ENCODE data around the gene SET. TPM values are rescaled to one million over a fixed set of nuclear protein-coding genes. Genes with fewer than 3 reads are reported as not detected.
A peak's percentile ranks its signal among the peaks of the same experiment; 100 is the strongest.
"Not testable (repeated sequence)": the region's sequence is repeated elsewhere in the genome, so short reads cannot be mapped to it uniquely, and the experiment has no call there.

Gene SET, protein sequence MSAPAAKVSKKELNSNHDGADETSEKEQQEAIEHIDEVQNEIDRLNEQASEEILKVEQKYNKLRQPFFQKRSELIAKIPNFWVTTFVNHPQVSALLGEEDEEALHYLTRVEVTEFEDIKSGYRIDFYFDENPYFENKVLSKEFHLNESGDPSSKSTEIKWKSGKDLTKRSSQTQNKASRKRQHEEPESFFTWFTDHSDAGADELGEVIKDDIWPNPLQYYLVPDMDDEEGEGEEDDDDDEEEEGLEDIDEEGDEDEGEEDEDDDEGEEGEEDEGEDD
- 100 to 1,000 TPM; 499 to 548 TPM for total RNA-seq

DNA sequence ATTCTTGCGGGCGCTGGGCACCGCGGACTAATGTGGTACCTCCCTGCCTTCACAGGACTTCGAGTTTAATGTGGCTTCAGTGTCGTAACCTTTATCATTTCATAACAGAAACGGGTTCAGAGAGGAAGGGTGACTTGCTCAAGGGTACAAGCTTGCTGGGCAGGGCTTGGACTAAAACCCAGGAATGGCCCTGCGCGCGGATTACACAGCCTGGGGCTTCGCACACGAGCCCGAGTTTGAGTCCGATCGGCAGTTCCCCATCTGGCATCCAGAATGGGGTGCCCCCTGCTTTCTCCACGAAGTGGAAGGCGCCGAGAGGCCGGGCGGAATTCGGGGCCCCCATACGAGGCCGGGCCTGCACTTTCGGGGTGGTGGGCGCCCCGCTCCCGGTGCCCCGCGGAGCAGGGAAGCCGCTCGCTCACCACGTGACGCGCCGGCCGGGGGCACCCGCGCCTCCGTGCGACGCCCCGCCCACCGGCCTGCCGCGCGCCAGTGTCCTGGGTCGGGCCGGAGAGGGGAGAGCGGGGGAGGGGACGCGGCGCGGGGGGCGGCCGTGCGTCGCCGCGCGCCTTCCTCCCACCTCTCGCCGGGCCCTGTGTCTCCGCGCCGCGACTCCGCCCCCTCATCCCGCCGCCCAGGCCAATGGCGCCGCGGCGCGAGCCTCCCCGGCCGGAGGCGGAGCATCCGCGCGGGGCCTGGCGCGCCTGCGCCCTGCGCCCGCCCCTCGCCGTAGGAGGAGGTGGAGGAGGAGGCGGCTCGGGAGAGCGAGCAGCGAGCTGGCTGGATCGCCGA is at the start of gene SET:
Gene SET, plus strand, starts transcription at position 722 of the 792 bp plus-strand sequence. CDS start 361 bp downstream, outside the sequence.
- peak within 1 kb of the TSS; percentile 89 to 95 for H3K27ac Mint-ChIP-seq
- ATAC-seq = peak; percentile 67 to 79
- DNase-seq (ENCODE audit: low spot score in 2 of 2) = peak; percentile 94 to 96
- H3K36me3 Mint-ChIP-seq = peaks cover 39 to 42% of the 10 kb centered on the region in 2 donors
- H3K9me3 Mint-ChIP-seq = no peaks in the 10 kb centered on the region

DNA sequence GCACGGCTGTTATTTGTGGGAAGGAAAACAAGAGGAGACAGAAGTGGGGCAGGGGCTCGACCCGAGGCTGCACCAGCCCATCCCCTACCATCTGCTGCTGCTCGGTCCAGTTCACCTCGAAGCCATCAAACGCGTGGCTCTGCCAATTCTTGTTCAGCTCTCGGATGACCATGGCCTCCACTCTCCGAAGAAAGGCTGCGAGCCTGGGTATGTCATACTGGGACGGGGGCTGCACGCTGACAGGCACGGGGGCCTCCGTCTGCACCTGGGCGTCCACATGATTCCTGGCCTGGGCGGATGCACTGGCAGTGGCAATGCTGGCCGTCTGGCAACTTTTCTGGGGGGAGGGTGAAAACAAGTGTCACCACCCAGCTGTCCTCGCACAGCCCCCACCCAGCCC is 48.4 kb upstream of the SET start:
- DNase-seq (ENCODE audit: low spot score in 2 of 2) (no peak), ATAC-seq (no peak)
- no peak overlapping the region for H3K27ac Mint-ChIP-seq
- H3K9me3 Mint-ChIP-seq = no peaks in the 10 kb centered on the region
- H3K36me3 Mint-ChIP-seq = no peaks in the 10 kb centered on the region

DNA sequence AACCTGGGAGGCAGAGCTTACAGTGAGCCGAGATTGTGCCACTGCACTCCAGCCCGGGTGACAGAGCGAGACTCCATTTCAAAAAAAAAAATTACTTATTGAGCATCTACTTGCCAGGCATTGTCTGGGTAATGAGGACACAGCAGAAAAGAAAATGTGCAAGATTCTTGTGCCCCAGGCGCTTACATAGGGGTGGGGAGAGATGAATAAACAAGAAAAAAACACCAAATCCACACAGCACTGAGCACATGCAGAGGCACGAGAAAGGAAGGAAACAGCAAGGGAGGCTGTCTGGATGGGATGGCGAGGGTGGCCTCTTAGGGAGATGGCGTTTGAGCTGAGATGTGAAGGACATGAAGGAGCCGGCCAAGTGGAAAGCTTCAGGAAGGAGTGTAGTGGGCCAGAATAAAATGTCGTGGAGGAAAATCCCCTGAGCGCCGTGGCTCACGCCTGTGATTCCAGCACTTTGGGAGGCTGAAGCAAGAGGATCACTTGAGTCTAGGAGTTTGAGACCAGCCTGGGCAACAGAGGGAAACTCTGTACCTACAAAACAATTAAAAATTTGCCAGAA is 46.3 kb upstream of the SET start:
- Mint-ChIP-seq H3K9me3 (no peaks in the 10 kb centered on the region), H3K27ac (no peak overlapping the region), H3K36me3 (no peaks in the 10 kb centered on the region)
- no peak for ATAC-seq
- DNase-seq (ENCODE audit: low spot score in 2 of 2) = no peak

DNA sequence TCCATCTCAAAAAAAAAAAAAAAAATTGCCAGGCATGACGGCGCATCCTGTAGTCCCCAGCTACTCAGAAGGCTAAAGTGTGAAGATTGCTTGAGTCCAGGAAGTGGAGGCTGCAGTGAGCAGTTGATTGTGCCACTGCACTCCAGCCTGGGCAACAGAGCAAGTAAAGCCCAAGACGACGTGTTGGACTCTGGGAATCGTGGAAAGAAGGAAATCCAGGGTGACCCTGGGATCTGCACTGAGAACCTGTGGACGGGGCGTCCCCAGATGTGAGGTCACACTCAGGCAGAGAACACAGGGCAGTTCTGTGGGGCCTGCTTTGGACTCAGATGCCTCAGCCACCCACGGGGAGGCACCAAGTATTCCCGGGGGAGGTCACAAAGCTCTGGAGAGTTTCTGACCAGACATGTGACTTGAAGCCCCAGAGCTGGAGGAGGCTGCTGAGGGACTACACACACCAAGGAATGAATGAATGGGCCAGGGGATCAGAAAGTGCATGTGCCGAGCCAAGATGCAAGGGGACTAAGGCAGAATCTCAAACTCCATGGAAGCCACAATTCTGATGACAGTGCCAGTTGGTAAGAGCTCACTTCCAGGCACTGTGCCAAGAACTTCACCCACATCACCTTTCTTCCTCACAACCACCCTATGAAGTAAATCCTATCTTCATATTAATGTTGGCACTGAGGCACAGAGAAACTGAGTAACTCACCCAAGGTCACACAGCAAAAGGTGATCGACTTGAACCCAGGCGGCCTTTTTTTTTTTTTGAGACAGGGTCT is 45.3 kb upstream of the SET start:
- no peak for ATAC-seq
- no peaks in the 10 kb centered on the region for H3K36me3 Mint-ChIP-seq
- no peaks in the 10 kb centered on the region for H3K9me3 Mint-ChIP-seq
- H3K27ac Mint-ChIP-seq = peak overlapping the region in 1 of 2 donors; percentile 57
- no peak for DNase-seq (ENCODE audit: low spot score in 2 of 2)

DNA sequence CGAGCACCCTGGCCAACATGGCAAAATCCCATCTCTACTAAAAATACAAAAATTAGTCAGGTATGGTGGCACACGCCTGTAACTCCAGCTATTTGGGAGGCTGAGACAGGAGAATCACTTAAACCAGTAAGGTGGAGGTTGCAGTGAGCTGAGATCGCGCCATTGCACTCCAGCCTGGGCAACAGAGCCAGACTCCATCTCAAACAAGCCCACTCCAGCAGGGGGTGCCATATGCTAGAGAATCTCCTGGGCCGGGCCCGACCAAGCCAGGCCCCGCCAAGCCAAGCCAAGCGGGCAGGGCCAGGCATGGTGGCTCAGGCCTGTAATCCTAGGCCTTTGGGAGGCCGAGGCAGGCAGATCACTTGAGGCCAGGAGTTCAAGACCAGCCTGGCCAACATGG is 40.8 kb upstream of the SET start:
- ATAC-seq (peak; percentile 88 to 98), DNase-seq (ENCODE audit: low spot score in 2 of 2) (peak; percentile 67 to 74)
- H3K36me3 Mint-ChIP-seq, H3K9me3 Mint-ChIP-seq: not testable (repeated sequence)
- H3K27ac Mint-ChIP-seq = peak overlapping the region in 1 of 2 donors; percentile 55

DNA sequence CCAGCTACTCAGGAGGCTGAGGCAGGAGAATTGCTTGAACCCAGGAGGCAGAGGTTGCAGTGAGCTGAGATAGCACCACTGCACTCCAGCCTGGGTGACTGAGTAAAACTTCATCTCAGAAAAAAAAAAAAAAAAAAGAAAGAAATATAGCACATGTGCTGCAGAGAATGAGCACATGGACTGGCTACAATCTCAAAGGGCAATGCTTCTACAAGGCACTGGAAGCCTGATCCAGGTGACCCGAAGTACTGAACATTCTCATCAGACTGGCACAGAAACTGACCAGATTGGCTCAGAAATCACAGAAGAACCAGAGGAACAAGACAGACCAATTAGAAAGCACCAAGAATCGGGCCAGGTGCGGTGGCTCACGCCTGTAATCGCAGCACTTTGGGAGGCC is 37.2 kb upstream of the SET start:
- Mint-ChIP-seq H3K9me3 (no peaks in the 10 kb centered on the region), H3K36me3 (peaks cover 1 to 3% of the 10 kb centered on the region in 2 donors), H3K27ac (peak overlapping the region in 1 of 2 donors; percentile 14)
- ATAC-seq (no peak), DNase-seq (ENCODE audit: low spot score in 2 of 2) (no peak)

DNA sequence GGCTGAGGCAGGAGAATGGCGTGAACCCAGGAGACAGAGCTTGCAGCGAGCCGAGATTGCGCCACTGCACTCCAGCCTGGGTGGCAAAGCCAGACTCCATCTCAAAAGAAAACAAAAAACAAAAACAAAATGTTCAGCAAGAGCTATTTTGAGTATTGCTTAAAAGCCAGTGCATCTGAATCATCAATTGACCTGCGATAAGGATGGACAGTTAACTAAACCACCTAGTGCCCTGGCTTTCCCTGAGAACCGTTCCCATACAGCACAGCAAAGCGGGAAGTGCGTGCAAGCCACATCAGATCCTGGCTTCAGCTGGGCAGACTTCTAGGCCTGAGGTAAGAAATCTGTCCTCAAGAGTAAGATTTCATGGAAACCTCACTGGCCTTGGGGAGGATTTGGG is 35.1 kb upstream of the SET start:
- no peak overlapping the region for H3K27ac Mint-ChIP-seq
- ATAC-seq = no peak
- peaks cover 5 to 6% of the 10 kb centered on the region in 2 donors for H3K36me3 Mint-ChIP-seq
- no peak for DNase-seq (ENCODE audit: low spot score in 2 of 2)
- no peaks in the 10 kb centered on the region for H3K9me3 Mint-ChIP-seq

DNA sequence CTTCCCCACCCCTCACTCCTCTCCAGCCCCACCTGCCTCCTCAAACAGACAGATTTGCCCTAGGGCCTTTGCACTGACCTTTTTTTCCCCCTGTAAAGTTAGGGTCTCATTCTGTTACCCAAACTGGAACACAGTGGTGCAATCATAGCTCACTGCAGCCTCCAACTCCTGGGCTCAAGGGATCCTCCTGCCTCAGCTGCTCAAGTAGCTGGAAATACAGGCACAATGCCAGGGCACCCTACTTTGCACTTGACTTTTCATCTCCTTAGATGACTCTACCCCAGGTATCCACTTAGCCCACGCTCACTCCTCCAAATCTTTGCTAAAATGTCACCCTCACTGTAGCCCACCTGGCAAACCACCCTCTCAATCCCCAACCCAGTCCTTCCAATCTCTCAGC is 34.5 kb upstream of the SET start:
- H3K36me3 Mint-ChIP-seq = peaks cover 5 to 6% of the 10 kb centered on the region in 2 donors
- H3K27ac Mint-ChIP-seq = no peak overlapping the region
- ATAC-seq = no peak

DNA sequence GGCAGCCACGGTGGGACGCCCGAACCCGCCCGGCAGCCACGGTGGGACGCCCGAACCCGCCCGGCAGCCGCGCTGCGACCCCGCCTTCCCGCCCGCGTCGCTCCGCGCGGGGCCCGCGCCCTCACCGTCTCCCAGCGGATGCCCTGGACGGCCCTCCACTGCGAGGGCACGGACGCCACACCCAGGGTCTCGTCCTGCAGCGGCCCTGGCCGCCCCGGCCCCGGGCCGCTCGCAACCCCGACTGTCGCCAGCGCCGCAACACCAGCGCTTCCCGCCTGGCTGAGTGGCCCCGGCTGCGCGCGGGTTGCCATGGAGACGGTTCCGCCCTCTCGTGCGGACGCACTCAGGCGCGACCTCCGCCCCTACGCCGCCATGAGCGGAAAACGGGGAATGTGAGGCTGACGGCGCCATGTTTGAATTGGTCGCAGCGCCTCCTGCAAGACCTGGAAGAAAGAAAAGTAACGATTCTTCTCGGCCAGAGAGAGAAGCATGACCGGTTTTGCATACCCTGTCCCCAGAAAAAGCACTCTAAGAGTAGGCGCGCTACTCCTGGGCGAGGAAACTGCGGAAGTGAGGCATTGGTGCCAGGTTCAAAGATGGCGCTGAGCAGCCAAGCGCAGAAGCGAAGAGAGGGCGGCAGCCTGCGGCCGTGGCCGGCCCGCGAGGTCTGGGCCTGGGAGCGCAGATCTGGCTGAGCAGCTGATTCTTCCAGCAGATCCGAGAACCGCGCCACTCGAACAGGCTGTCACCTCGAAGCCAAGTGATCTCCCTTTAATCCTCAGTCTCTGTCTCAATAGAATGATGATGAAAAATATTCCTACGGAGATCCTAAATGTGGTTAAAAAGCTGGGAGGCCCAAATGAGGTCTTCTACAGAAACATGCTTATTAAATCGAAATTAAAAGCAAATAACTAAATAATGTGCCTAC is 32.3 kb upstream of the SET start, which contains the start of gene DYNC2I2:
Gene DYNC2I2, minus strand, starts transcription at position 432 of the 928 bp plus-strand sequence. Its CDS starts 121 bp downstream, at position 311.
- Mint-ChIP-seq H3K9me3 (no peaks in the 10 kb centered on the region), H3K27ac (peak within 1 kb of the TSS; percentile 95 to 100), H3K36me3 (peaks cover 5 to 6% of the 10 kb centered on the region in 2 donors)
- ATAC-seq (peak; percentile 99), DNase-seq (ENCODE audit: low spot score in 2 of 2) (peak; percentile 97)

More for the DNA sequence above, 34.5 kb upstream of the SET start:
- H3K9me3 Mint-ChIP-seq = no peaks in the 10 kb centered on the region
- DNase-seq (ENCODE audit: low spot score in 2 of 2) = no peak

DNA sequence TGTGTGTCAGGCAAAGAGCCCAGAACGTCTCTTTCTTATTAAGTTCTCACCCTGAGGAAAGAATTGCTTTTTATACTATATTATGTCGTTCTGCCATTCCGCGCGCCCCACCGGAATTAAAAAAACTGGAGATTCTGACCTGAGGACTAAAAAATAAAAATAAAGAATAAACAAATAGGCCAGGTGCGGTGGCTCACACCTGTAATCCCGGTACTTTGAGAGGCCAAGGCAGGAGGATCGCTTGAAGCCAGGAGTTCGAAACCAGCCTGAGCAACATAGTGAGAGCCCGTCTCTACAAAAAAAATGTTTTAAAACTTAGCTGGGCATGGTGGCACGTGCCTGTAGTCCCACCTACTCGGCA is 31.7 kb upstream of the SET start:
- ATAC-seq (no peak), DNase-seq (ENCODE audit: low spot score in 2 of 2) (no peak)
- Mint-ChIP-seq H3K9me3 (no peaks in the 10 kb centered on the region), H3K36me3 (peaks cover 5 to 6% of the 10 kb centered on the region in 2 donors), H3K27ac (peak overlapping the region; percentile 95 to 100)

DNA sequence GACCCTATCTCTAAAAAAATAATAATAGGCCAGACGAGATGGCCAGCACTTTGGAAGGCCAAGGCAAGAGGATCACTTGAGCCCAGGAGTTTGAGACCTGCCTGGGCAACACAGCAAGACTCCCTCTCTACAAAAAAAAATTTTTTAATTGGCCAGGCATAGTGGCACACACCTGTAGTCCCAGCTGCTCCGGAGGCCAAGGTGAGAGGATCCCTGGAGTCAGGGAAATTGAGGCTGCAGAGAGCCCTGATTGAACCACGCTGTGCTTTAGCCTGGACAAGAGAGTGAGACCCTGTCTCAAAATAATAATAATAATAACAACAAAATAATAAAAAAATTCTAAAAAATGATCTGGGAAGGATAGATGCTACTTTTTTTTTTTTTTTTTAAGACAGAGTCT is 31.2 kb upstream of the SET start:
- peak overlapping the region in 1 of 2 donors; percentile 95 for H3K27ac Mint-ChIP-seq
- no peak for DNase-seq (ENCODE audit: low spot score in 2 of 2)

DNA sequence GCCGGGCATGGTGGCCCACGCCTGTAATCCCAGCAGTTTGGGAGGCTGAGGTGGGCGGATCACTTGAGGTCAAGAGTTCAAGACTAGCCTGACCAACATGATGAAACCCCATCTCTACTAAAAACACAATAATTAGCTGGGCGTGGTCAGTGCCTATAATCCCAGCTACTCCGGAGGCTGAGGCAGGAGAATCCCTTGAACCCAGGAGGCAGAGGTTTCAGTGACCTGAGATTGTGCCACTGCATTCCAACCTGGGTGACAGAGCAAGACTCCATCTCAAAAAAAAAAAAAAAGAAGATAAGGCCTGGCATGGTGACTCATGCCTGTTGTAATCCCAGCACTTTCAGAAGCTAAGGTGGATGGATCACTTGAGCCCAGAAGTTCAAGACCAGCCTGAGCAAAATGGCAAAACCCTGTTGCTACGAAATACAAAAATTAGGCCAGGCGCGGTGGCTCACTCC is 22.5 kb upstream of the SET start:
- DNase-seq (ENCODE audit: low spot score in 2 of 2); H3K9me3 Mint-ChIP-seq: not testable (repeated sequence)
- peak in 1 of 2 donors; percentile 34 for ATAC-seq

More for the DNA sequence above, 31.2 kb upstream of the SET start:
- no peak for ATAC-seq
- Mint-ChIP-seq H3K36me3 (peaks cover 5 to 6% of the 10 kb centered on the region in 2 donors), H3K9me3 (no peaks in the 10 kb centered on the region)

DNA sequence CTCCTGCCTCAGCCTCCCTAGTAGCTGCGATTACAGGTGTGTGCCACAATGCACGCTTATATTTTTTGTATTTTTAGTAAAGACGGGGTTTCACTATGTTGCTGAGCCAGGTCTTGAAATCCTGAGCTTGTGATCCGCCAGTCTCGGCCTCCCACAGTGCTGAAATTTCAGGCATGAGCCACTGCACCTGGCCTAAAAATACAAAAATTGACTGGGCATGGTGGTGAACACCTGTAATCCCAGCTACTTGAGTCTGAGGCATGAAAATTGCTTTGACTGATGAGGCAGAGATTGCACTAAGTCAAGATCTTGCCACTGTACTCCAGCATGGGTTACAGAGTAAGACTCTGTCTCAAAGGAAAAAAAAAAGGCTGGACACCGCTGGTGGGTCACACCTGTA is 19.2 kb upstream of the SET start:
- no peak for DNase-seq (ENCODE audit: low spot score in 2 of 2)
- Mint-ChIP-seq H3K9me3 (no peaks in the 10 kb centered on the region), H3K27ac (no peak overlapping the region), H3K36me3 (no peaks in the 10 kb centered on the region)
- ATAC-seq = no peak

More for the DNA sequence above, 22.5 kb upstream of the SET start:
- not testable (repeated sequence) for H3K36me3 Mint-ChIP-seq, H3K27ac Mint-ChIP-seq

DNA sequence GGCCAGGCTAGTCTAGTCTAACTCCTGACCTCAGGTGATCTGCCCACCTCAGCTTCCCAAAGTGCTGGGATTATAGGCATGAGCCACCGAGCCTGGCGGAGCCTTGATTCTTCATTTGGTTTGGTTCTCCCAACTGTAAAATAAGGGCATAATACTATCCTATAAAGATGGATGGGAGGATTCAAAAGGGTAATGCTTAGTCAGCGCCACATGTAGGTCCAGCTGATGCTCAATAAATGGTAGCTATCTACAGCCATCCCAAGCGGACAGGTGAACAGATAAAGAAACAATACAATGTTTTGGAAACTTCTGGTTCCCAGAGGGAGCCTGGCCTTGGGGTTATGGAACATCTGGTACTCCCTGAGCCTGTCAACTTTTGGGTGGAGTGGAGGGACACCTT is 13.6 kb upstream of the SET start:
- Mint-ChIP-seq H3K27ac (no peak overlapping the region), H3K9me3 (no peaks in the 10 kb centered on the region), H3K36me3 (no peaks in the 10 kb centered on the region)
- DNase-seq (ENCODE audit: low spot score in 2 of 2) (no peak), ATAC-seq (no peak)

DNA sequence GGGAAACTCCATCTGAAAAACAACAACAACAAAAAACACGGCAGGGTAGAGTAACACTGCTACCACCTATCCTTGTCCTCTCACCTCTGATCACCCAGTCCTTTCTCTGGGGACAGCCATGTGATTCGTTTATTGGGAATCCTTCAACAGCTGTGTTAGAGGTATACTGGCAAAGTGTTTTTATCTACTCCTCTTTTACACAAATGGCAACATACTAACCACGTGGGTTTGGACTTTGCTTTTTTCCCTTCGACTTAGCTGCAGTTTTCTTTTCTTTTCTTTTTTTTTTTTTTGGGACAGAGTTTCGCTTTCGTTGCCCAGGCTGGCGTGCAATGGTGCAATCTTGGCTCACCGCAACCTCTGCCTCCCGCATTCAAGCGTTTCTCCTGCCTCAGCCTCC is 11.2 kb upstream of the SET start:
- ATAC-seq (no peak), DNase-seq (ENCODE audit: low spot score in 2 of 2) (no peak)
- H3K27ac Mint-ChIP-seq = no peak overlapping the region
- H3K36me3 Mint-ChIP-seq = no peaks in the 10 kb centered on the region
- H3K9me3 Mint-ChIP-seq = no peaks in the 10 kb centered on the region

All from activated naive CD4-positive, alpha-beta T cell treated with anti-CD3 and anti-CD28 coated beads, Interleukin-2, amount 50 U/mL, for 72 hours (primary cell).